H1 (cell line): ENCODE measurements around the gene RGS6. TPM values are rescaled to one million over a fixed set of nuclear protein-coding genes. Genes with fewer than 3 reads are reported as not detected.

ENCODE experiments used
- CTCF ChIA-PET: fragments of 300-600 bp; sonication (Branson Sonifier 250); formaldehyde crosslinking; loops from one replicate; lab custom pipeline; 2021; ENCODE audit not compliant: partially characterized antibody; lab: Charles Lee
- POLR2A ChIA-PET: fragments of 300-600 bp; sonication (Branson Sonifier 250); formaldehyde crosslinking; loops from one replicate; lab custom pipeline; 2021; ENCODE audit warnings: inconsistent platforms; ENCODE audit not compliant: partially characterized antibody; lab: Charles Lee
- DNase-seq, 2 experiments: peaks; one replicate each; pipeline versions ENCODE4 v3.0.0 to v3.0.0-alpha.2; 2010 to 2022; ENCODE audit warnings: low spot score in 2 of 2, low read depth in 1 of 2, mixed read lengths in 1 of 2
- FAIRE-seq: peaks from 2 replicates; lab custom pipeline; 2011; peaks lifted over from hg19 to GRCh38; lab: Jason Lieb, UNC
- H2AFZ ChIP-seq: 2 replicates; pipeline ENCODE4 v1.8.1; 2012; ENCODE audit warnings: low read length, inconsistent platforms
- H2AK5ac ChIP-seq: 2 replicates; pipeline ENCODE4 v1.6.1; 2013; ENCODE audit warnings: low read depth, low read length
- H2BK120ac ChIP-seq: replicated peaks from 2 replicates; pipeline ENCODE3; 2013; ENCODE audit warnings: low read depth, low read length, inconsistent platforms
- H2BK12ac ChIP-seq: 2 replicates; pipeline ENCODE4 v1.6.1; 2013; ENCODE audit warnings: low read depth, low read length
- H2BK15ac ChIP-seq: 2 replicates; pipeline ENCODE4 v1.6.1; 2013; ENCODE audit warnings: low read length
- H2BK20ac ChIP-seq: 2 replicates; pipeline ENCODE4 v1.6.1; 2013; ENCODE audit warnings: low read length
- H2BK5ac ChIP-seq: 2 replicates; pipeline ENCODE4 v1.6.1; 2013; ENCODE audit warnings: low read depth, low read length
- H3K14ac ChIP-seq: 2 replicates; pipeline ENCODE4 v1.6.1; 2013; ENCODE audit warnings: inconsistent platforms; ENCODE audit not compliant: insufficient read length
- H3K18ac ChIP-seq: 2 replicates; pipeline ENCODE4 v1.6.1; 2013; ENCODE audit warnings: low read length; ENCODE audit errors: extremely low read depth
- H3K23ac ChIP-seq: 2 replicates; pipeline ENCODE4 v1.6.1; 2013; ENCODE audit warnings: inconsistent platforms; ENCODE audit not compliant: insufficient read length
- H3K23me2 ChIP-seq: 2 replicates; pipeline ENCODE4 v1.6.1; 2013; ENCODE audit warnings: low read depth, low read length
- H3K27ac ChIP-seq: 2 replicates; pipeline ENCODE4 v1.6.1; 2011; ENCODE audit warnings: low read depth, low read length, inconsistent platforms
- H3K27me3 ChIP-seq, 4 experiments: replicated peaks in 1 of 4; 1 replicate in 1 of 4; 2 replicates in 3 of 4; pipeline versions ENCODE4 v1.6.1 to v1.8.1; 2011 to 2013; ENCODE audit warnings: low read length in 3 of 4, mild to moderate bottlenecking in 3 of 4, inconsistent platforms in 2 of 4, mixed read lengths in 2 of 4, moderate library complexity in 1 of 4; ENCODE audit not compliant: control insufficient read depth in 3 of 4, insufficient read depth in 3 of 4; ENCODE audit errors: extremely low read depth in 1 of 4
- H3K36me3 ChIP-seq, 4 experiments: 2 replicates each; pipeline versions ENCODE4 v1.6.1 to v1.8.1; 2011 to 2013; ENCODE audit warnings: mild to moderate bottlenecking in 4 of 4, low read length in 3 of 4, moderate library complexity in 2 of 4, control low read depth in 1 of 4, inconsistent platforms in 1 of 4; ENCODE audit not compliant: insufficient read depth in 4 of 4, control insufficient read depth in 2 of 4
- H3K4ac ChIP-seq: replicated peaks from 2 replicates; pipeline ENCODE3; 2013; ENCODE audit warnings: low read length, low read depth, mixed read lengths, inconsistent platforms; ENCODE audit not compliant: insufficient read length
- H3K4me1 ChIP-seq, 4 experiments: replicated peaks in 1 of 4; 1 replicate in 1 of 4; 2 replicates in 3 of 4; pipeline versions ENCODE4 v1.6.1 to v1.8.1; 2011 to 2013; ENCODE audit warnings: low read length in 3 of 4, inconsistent platforms in 2 of 4, mixed read lengths in 1 of 4; ENCODE audit not compliant: insufficient read depth in 4 of 4, control insufficient read depth in 3 of 4
- H3K4me2 ChIP-seq, 2 experiments: 2 replicates each; pipeline versions ENCODE4 v1.6.1 to v1.8.1; 2011 to 2013; ENCODE audit warnings: low read depth in 2 of 2, low read length in 2 of 2, control low read depth in 1 of 2, inconsistent platforms in 1 of 2, mild to moderate bottlenecking in 1 of 2; ENCODE audit not compliant: insufficient read depth in 1 of 2
- H3K4me3 ChIP-seq, 4 experiments: fragments of 200-600, 300-600 bp in 1 of 4; sonication (generic), shearing (Covaris generic), sonication (Bioruptor Twin) in 1 of 4; 2 replicates each; pipeline versions ENCODE4 v1.5.1 to v1.8.1; 2011 to 2016; ENCODE audit warnings: low read length in 4 of 4, low read depth in 3 of 4, control low read depth in 2 of 4, inconsistent platforms in 2 of 4, mild to moderate bottlenecking in 2 of 4, mixed read lengths in 1 of 4, moderate library complexity in 1 of 4; ENCODE audit not compliant: insufficient read depth in 2 of 4; ENCODE audit errors: extremely low read depth in 1 of 4
- H3K56ac ChIP-seq: replicated peaks from 2 replicates; pipeline ENCODE3; 2013; ENCODE audit warnings: low read depth, mild to moderate bottlenecking, mixed read lengths, low read length, inconsistent platforms; ENCODE audit not compliant: insufficient read length
- H3K79me1 ChIP-seq: 2 replicates; pipeline ENCODE4 v1.6.1; 2013; ENCODE audit warnings: low read depth, low read length, control low read depth
- H3K79me2 ChIP-seq, 2 experiments: 2 replicates each; pipeline versions ENCODE4 v1.6.1 to v1.8.1; 2012 to 2013; ENCODE audit warnings: low read length in 2 of 2, mild to moderate bottlenecking in 2 of 2, inconsistent platforms in 1 of 2; ENCODE audit not compliant: insufficient read depth in 2 of 2, control insufficient read depth in 1 of 2
- H3K9ac ChIP-seq, 4 experiments: replicated peaks in 1 of 4; 1 replicate in 1 of 4; 2 replicates in 3 of 4; pipeline versions ENCODE4 v1.6.1 to v1.8.1; 2011 to 2013; ENCODE audit warnings: low read depth in 3 of 4, low read length in 3 of 4, control low read depth in 2 of 4, mild to moderate bottlenecking in 2 of 4, moderate library complexity in 2 of 4, inconsistent platforms in 1 of 4; ENCODE audit errors: extremely low read depth in 1 of 4
- H3K9me3 ChIP-seq, 2 experiments: 2 replicates each; pipeline versions ENCODE4 v1.6.1 to v1.8.1; 2012 to 2013; ENCODE audit warnings: mild to moderate bottlenecking in 2 of 2, moderate library complexity in 2 of 2, control low read depth in 1 of 2, inconsistent platforms in 1 of 2, low read depth in 1 of 2, low read length in 1 of 2, mixed read lengths in 1 of 2; ENCODE audit not compliant: insufficient read depth in 2 of 2
- H4K20me1 ChIP-seq, 2 experiments: replicated peaks in 1 of 2; 2 replicates each; pipeline versions ENCODE3 to v1.8.1; 2011 to 2013; ENCODE audit warnings: inconsistent platforms in 2 of 2, low read length in 2 of 2, mild to moderate bottlenecking in 1 of 2; ENCODE audit not compliant: insufficient read depth in 2 of 2, control insufficient read depth in 1 of 2
- H4K5ac ChIP-seq: 2 replicates; pipeline ENCODE4 v1.6.1; 2013; ENCODE audit warnings: low read length, low read depth, mixed read lengths, inconsistent platforms; ENCODE audit not compliant: insufficient read length
- H4K8ac ChIP-seq: 2 replicates; pipeline ENCODE4 v1.8.0; 2013; ENCODE audit warnings: mild to moderate bottlenecking, moderate library complexity, low read length, inconsistent platforms; ENCODE audit not compliant: insufficient read depth; ENCODE audit errors: extremely low read depth
- H4K91ac ChIP-seq: replicated peaks from 2 replicates; pipeline ENCODE3; 2013; ENCODE audit warnings: low read length, mixed read lengths, inconsistent platforms; ENCODE audit not compliant: insufficient read length
- ASH2L ChIP-seq: fragments of 200-600, 300-600 bp; sonication (generic); IDR thresholded peaks from one replicate; pipeline ENCODE4 v1.7.1; 2017; ENCODE audit warnings: low read length
- EP300 ChIP-seq, 2 experiments: IDR thresholded peaks; 1 replicate in 1 of 2; 2 replicates in 1 of 2; pipeline ENCODE4 v1.6.1; 2011 to 2012; ENCODE audit warnings: low read depth in 2 of 2, low read length in 2 of 2, mild to moderate bottlenecking in 2 of 2, borderline replicate concordance in 1 of 2, inconsistent platforms in 1 of 2, moderate library complexity in 1 of 2
- EZH2 ChIP-seq: fragments of 200-600 bp; sonication (generic); IDR thresholded peaks from 2 replicates; pipeline ENCODE4 v1.7.1; 2012; ENCODE audit warnings: low read depth, mild to moderate bottlenecking, moderate library complexity, low read length, inconsistent platforms; ENCODE audit not compliant: severe bottlenecking
- WGBS, 2 experiments: shearing (Covaris generic) in 1 of 2; methylation state at CpG; one replicate each; pipeline versions ENCODE4 v1.1.6 to v1.1.7; 2013 to 2015; ENCODE audit warnings: low lambda C conversion rate in 2 of 2, mixed read lengths in 2 of 2, inconsistent platforms in 1 of 2, low coverage in 1 of 2, missing lambda C conversion rate in 1 of 2; ENCODE audit not compliant: insufficient replicate concordance in 2 of 2, insufficient coverage in 1 of 2, insufficient read length in 1 of 2; ENCODE audit errors: extremely low coverage in 1 of 2, missing lambda C conversion rate in 1 of 2; 5-methylcytosine and 5-hydroxymethylcytosine counted together
- polyA plus RNA-seq, 7 experiments: library from polyadenylated mRNA; depleted of rRNA in 3 of 7; stranded (reverse) in 5 of 7; unstranded in 2 of 7; fragments of >200 nt in 5 of 7; fragments of 200-250 nt in 2 of 7; gene quantifications; 1 replicate in 5 of 7; 2 replicates in 1 of 7; 4 replicates in 1 of 7; pipeline versions ENCODE4 v1.2.1 to v1.2.3, GENCODE V29; 2011 to 2013; ENCODE audit warnings: missing spikeins in 2 of 7, mixed read lengths in 2 of 7
- total RNA-seq: library from RNA; stranded (reverse); fragmentation: NEBNext Ultra II Directional; extraction: Animal tissue kit (Norgen Biotek cat#: 25700); gene quantifications from 2 replicates; pipeline ENCODE4 v1.2.1, GENCODE V29; 2021
- TF ChIP-seq, protein P1 (sequence below): IDR thresholded peaks from 2 replicates; pipeline ENCODE4 v1.6.1; 2012; ENCODE audit warnings: inconsistent platforms

RGS6 gene
- total and polyA plus RNA-seq, 2 of the 8 experiments (the other 6 are each of a cell fraction or from before 2014, with no cell fraction given): 0.26 to 1.1 TPM

DNA sequence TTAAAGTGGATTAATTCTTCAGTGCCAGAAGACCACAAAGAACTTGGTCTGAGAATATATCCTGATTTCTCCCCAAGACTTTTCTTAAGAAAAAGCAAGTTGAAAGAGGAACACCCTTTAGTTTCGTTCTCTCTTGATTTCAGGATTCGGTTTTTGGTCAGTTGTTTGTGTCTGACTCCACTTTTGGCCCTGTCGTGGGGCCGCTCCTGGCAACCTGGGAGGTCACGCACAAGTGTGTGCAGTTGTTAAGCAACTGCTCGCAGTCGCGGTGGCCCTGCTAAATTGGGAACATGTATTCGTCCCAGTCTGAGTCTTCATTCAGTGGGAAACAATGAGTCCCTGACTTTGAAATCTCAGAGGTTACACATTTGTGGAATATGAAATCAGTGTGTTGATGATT lies 68.7 kb downstream of the RGS6 start:
- Histone ChIP-seq H3K56ac (no peak overlapping the region), H3K18ac (no peak overlapping the region), H4K8ac (no peak overlapping the region), H2BK120ac (no peak overlapping the region), H3K4me1 (no peaks in the 10 kb centered on the region), H3K79me2 (no peaks in the 10 kb centered on the region), H2BK5ac (no peak overlapping the region), H4K91ac (no peak overlapping the region), H3K4me2 (no peak overlapping the region), H3K36me3 (no peaks in the 10 kb centered on the region), H2BK15ac (no peak overlapping the region), H3K9me3 (no peaks in the 10 kb centered on the region), H3K79me1 (no peaks in the 10 kb centered on the region), H2BK20ac (no peak overlapping the region), H3K14ac (no peak overlapping the region), H3K27ac (no peak overlapping the region), H2AK5ac (no peak overlapping the region), H3K4me3 (no peak overlapping the region), H3K9ac (no peak overlapping the region), H3K27me3 (no peaks in the 10 kb centered on the region), H4K5ac (no peak overlapping the region), H4K20me1 (no peaks in the 10 kb centered on the region), H2BK12ac (no peak overlapping the region), H3K23ac (no peak overlapping the region), H2AFZ (no peak overlapping the region), H3K4ac (no peak overlapping the region), H3K23me2 (no peaks in the 10 kb centered on the region)
- DNase-seq: no peak
- WGBS, 2 experiments: 90% methylated on average over 9 of the region's 9 CpGs; no CpG with 5 or more reads in 1 of the 2 experiments
- POLR2A ChIA-PET: no interaction called here
- CTCF ChIA-PET: no interaction called here
- no peak for TF ChIP-seq EZH2
- TF ChIP-seq EP300 (IDR thresholded peaks at IDR 0.05; ENCODE audit: borderline replicate concordance in 1 of 2, low read depth in 2 of 2, low read length in 2 of 2): no peak
- no peak for TF ChIP-seq ASH2L
- TF ChIP-seq, protein P1, sequence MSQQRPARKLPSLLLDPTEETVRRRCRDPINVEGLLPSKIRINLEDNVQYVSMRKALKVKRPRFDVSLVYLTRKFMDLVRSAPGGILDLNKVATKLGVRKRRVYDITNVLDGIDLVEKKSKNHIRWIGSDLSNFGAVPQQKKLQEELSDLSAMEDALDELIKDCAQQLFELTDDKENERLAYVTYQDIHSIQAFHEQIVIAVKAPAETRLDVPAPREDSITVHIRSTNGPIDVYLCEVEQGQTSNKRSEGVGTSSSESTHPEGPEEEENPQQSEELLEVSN: no peak
- FAIRE-seq: no peak
